Dorsolateral prefrontal cortex (tissue), 118 donors: ENCODE results near the gene PRSS3. TPM values are rescaled to one million over a fixed set of nuclear protein-coding genes. Genes with fewer than 3 reads are reported as not detected.

Experiments used
- total RNA-seq, 120 experiments: library from RNA; stranded (reverse); gene quantifications; one replicate each; pipeline versions ENCODE4 v1.2.3 to v1.2.4, GENCODE V29; 2022

PRSS3 gene
- total RNA-seq, 120 experiments from 2014 or later: 7.2 to 61.3 (median 34.3) TPM

Other genes with a start within 250 kb of the PRSS3 start
- 10 to 100 TPM; 31.7 to 50.3 (median 42.2) TPM for gene UBE2R2, start 21.6 kb downstream of the PRSS3 start, total RNA-seq